ENCODE measurements around the gene PDGFD.

DNA sequence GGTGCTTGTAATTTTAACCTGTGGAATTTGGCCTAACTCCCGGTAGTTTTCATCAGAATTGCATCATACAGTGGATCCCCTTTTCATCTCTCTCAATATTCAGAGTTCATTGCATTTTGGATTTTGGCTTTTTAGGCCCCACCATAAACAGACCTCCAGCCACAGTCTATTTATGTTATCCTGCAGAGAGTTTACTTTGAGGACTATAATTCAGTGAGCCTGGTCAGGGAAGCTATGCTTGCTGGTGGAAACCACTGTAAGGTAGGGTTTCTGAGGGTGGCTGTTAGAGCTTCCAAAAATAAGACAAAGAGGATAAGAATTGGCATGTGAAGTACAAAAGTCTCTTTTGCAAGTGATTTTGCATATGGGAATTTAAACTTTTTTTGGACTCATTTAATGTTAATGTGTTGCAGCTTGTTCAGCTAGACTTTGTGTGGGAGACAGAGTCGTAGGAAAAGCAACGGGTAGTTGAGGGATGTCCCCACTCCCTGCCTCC lies 162.3 kb downstream of the PDGFD start:
- TF ChIP-seq POLR2A (IDR thresholded peaks at IDR 0.05; ENCODE audit: low read depth, low read length): no peak
- no peak for TF ChIP-seq POLR2AphosphoS5 (IDR thresholded peaks at IDR 0.05; ENCODE audit: low read depth, low read length)
- no peak for TF ChIP-seq TAF1 (IDR thresholded peaks at IDR 0.05; ENCODE audit: borderline replicate concordance, low read depth, low read length)

All from GM12892 (cell line).